ENCODE measurements around the gene FAM110A.

Gene FAM110A

GRCh38 chr20:828987-829386 lies 4.5 kb upstream of the FAM110A start:
- Histone ChIP-seq H3K9me2 (replicated peaks; ENCODE audit: control insufficient read depth, low read length) (no peaks in the 10 kb centered on the region), H3K36me3 (ENCODE audit: control insufficient read depth, low read length) (no peaks in the 10 kb centered on the region), H3F3A (ENCODE audit: control insufficient read depth, insufficient read depth) (no peaks in the 10 kb centered on the region), H3K4me3 (ENCODE audit: low read length) (no peak overlapping the region), H4K20me1 (ENCODE audit: control insufficient read depth, insufficient read depth, low read depth, low read length) (no peaks in the 10 kb centered on the region), H3K27me3 (ENCODE audit: control insufficient read depth, low read length) (no peaks in the 10 kb centered on the region), H3K9me3 (ENCODE audit: control insufficient read depth, insufficient read depth, low read length) (no peaks in the 10 kb centered on the region), H3K79me2 (ENCODE audit: control insufficient read depth, low read length) (peaks cover 2% of the 10 kb centered on the region), H3K27ac (ENCODE audit: low read depth, low read length) (no peak overlapping the region), H3K4me1 (ENCODE audit: control insufficient read depth, low read length) (peaks cover 4% of the 10 kb centered on the region), H3K4me2 (ENCODE audit: low read length) (no peak overlapping the region)
- TF ChIP-seq EZH2phosphoT487 (IDR thresholded peaks at IDR 0.05; ENCODE audit: borderline replicate concordance, low read length), result no peak
- no peak for TF ChIP-seq CTCF (IDR thresholded peaks at IDR 0.05; ENCODE audit: low read depth, low read length, poor library complexity, severe bottlenecking)

GRCh38 chr20:829551-829950 lies 4.0 kb upstream of the FAM110A start:
- Histone ChIP-seq H3K9me2 (replicated peaks; ENCODE audit: control insufficient read depth, low read length) (no peaks in the 10 kb centered on the region), H3K36me3 (ENCODE audit: control insufficient read depth, low read length) (no peaks in the 10 kb centered on the region), H3K79me2 (ENCODE audit: control insufficient read depth, low read length) (peaks cover 8% of the 10 kb centered on the region), H3K27ac (ENCODE audit: low read depth, low read length) (no peak overlapping the region), H4K20me1 (ENCODE audit: control insufficient read depth, insufficient read depth, low read depth, low read length) (no peaks in the 10 kb centered on the region), H3K4me3 (ENCODE audit: low read length) (no peak overlapping the region), H3K4me2 (ENCODE audit: low read length) (no peak overlapping the region), H3K9me3 (ENCODE audit: control insufficient read depth, insufficient read depth, low read length) (no peaks in the 10 kb centered on the region), H3K27me3 (ENCODE audit: control insufficient read depth, low read length) (no peaks in the 10 kb centered on the region), H3K4me1 (ENCODE audit: control insufficient read depth, low read length) (peaks cover 7% of the 10 kb centered on the region), H3F3A (ENCODE audit: control insufficient read depth, insufficient read depth) (no peaks in the 10 kb centered on the region)
- TF ChIP-seq CTCF (IDR thresholded peaks at IDR 0.05; ENCODE audit: low read depth, low read length, poor library complexity, severe bottlenecking), result no peak
- no peak for TF ChIP-seq EZH2phosphoT487 (IDR thresholded peaks at IDR 0.05; ENCODE audit: borderline replicate concordance, low read length)

GRCh38 chr20:830011-830521 lies 3.4 kb upstream of the FAM110A start:
- TF ChIP-seq CTCF (IDR thresholded peaks at IDR 0.05; ENCODE audit: low read depth, low read length, poor library complexity, severe bottlenecking), result no peak
- TF ChIP-seq EZH2phosphoT487 (IDR thresholded peaks at IDR 0.05; ENCODE audit: borderline replicate concordance, low read length), result no peak
- H3K4me1 ChIP-seq (ENCODE audit: control insufficient read depth, low read length), result peaks cover 12% of the 10 kb centered on the region

More at GRCh38 chr20:830011-830521, 3.4 kb upstream of the FAM110A start:
- no peaks in the 10 kb centered on the region for H3K36me3 ChIP-seq (ENCODE audit: control insufficient read depth, low read length)
- H3K79me2 ChIP-seq (ENCODE audit: control insufficient read depth, low read length), result peaks cover 12% of the 10 kb centered on the region
- no peaks in the 10 kb centered on the region for H3K9me3 ChIP-seq (ENCODE audit: control insufficient read depth, insufficient read depth, low read length)
- H3F3A ChIP-seq (ENCODE audit: control insufficient read depth, insufficient read depth), result no peaks in the 10 kb centered on the region
- no peaks in the 10 kb centered on the region for H3K27me3 ChIP-seq (ENCODE audit: control insufficient read depth, low read length)
- H3K27ac ChIP-seq (ENCODE audit: low read depth, low read length), result no peak overlapping the region
- H3K4me2 ChIP-seq (ENCODE audit: low read length), result no peak overlapping the region
- H4K20me1 ChIP-seq (ENCODE audit: control insufficient read depth, insufficient read depth, low read depth, low read length), result no peaks in the 10 kb centered on the region
- no peaks in the 10 kb centered on the region for H3K9me2 ChIP-seq (replicated peaks; ENCODE audit: control insufficient read depth, low read length)
- no peak overlapping the region for H3K4me3 ChIP-seq (ENCODE audit: low read length)
